ENCODE data around the gene LAMB3.
"Not testable (repeated sequence)": the region's sequence is repeated elsewhere in the genome, so short reads cannot be mapped to it uniquely, and the experiment has no call there.

Gene LAMB3

DNA sequence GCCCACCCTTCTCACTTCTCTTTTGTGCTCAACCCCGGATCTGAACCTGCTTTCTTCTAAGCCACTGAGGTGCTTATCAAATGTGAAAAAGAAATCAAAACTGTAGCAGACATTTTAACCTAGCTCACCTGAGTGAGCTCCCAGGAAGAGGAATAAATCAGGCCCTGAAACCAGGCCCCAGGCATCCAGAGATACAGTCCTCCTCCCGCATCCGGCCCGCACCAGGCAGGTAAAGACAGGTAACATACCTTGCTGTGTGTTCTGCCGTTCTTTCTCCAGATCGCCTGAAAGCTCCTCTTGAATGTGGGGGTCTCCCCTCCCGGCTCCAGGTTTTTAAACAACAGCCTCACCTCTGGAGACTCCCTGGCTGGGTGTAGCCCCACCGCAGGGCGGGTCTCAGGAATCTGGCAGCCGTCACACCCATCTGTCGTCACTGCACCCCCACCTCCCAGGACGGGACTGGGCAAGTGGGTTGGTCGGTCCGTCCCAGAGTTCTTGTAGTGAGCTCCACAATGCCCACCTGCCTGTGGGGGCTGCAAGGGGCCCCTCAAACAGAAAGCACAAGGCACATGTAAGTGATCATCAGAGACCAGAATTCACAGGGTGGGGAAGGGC lies at the start of gene LAMB3:
Gene LAMB3 (minus strand): TSS at position 305 of the 615 bp plus-strand sequence. CDS start 1,481 bp downstream, outside the sequence.
- DNase-seq, result no peak

- DNase-seq, result not testable (repeated sequence)
Measured at GRCh38 chr1:209700686-209701085, 48.5 kb upstream of the LAMB3 start.

GRCh38 chr1:209697126-209697525 lies 44.9 kb upstream of the LAMB3 start:
- DNase-seq, result no peak

GRCh38 chr1:209696673-209697072 lies 44.4 kb upstream of the LAMB3 start:
- DNase-seq, result no peak

- DNase-seq, result peak; percentile 60
Measured at GRCh38 chr1:209692745-209693504, 40.7 kb upstream of the LAMB3 start.

- DNase-seq, result no peak
Measured at GRCh38 chr1:209692296-209692695, 40.1 kb upstream of the LAMB3 start.

GRCh38 chr1:209691237-209691636 lies 39.0 kb upstream of the LAMB3 start:
- DNase-seq, result no peak

DNA sequence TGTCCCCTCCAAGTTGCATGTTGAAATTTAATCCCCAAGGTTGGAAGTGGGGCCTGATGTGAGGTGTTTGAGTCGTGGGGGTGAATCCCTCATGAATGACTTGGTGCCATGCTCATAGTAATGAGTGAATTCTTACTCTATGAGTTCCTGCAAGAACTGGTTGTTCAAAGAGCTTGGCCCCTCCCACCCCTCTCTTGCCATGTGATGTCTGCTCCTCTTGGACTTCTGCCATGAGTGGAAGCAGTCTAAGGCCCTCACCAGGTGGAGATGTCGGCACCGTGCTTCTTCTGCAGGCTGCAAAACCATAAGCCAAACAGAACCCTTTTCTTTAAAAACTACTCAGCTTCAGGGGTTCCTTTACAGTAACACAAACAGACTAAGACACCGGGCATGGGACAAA lies 37.3 kb upstream of the LAMB3 start:
- no peak for DNase-seq

GRCh38 chr1:209688746-209689234 lies 36.6 kb upstream of the LAMB3 start:
- DNase-seq, result no peak

DNA sequence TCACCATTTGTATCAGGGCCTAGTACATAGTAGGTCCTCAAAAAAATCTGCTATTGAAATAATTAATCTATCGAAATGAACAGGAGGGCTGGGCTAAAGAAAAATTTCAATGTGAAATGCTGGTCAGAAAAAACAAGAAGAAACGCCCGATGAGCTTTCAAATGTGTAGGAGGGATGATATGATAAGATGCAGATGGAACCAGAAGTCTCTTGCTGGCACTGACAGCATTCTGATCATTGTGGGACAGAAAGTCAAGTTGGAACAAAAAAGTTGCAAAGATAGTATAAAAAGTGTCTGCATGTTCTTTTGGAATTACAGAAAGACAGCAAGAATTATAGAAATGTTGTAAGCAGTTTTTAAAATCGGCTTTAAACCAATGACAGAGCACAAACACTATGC lies 34.1 kb upstream of the LAMB3 start:
- no peak for DNase-seq

- no peak for DNase-seq
Measured at GRCh38 chr1:209685821-209686220, 33.6 kb upstream of the LAMB3 start.

DNA sequence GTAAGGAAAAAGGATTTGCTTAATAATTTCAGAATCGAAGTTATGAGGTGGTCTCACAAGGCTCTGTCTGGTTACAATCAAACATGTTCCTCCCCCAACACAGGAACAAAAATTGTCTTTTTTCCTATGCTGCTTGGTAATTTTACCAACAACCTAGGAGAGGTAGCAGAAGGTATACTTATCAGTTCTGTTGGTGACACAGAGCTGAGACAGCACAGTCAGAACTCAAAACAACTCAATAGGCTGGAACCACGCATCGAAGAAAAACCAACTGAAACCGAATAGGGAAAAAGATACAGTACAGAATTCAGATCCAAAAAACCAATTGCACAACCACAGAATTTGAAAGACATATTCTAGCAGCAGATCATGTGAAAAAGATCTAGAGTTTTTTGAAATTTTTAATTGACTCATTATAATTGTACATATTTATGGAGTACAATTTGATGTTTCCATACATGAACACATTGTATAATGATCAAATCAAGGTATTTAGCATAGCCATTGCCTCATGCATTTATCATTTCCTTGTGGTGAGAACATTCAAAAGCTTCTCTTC lies 26.8 kb upstream of the LAMB3 start:
- DNase-seq, result no peak

DNA sequence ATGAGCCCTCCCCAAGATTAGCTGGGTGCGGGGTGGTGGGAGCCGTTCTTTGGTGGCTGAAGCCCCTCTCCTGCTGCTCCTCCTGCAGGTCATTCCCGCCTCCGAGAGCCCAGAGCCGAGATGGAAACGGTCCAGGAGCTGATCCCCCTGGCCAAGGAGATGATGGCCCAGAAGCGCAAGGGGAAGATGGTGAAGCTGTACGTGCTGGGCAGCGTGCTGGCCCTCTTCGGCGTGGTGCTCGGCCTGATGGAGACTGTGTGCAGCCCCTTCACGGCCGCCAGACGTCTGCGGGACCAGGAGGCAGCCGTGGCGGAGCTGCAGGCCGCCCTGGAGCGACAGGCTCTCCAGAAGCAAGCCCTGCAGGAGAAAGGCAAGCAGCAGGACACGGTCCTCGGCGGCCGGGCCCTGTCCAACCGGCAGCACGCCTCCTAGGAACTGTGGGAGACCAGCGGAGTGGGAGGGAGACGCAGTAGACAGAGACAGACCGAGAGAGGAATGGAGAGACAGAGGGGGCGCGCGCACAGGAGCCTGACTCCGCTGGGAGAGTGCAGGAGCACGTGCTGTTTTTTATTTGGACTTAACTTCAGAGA lies 23.4 kb upstream of the LAMB3 start:
- no peak for DNase-seq

GRCh38 chr1:209674957-209675564 lies 22.8 kb upstream of the LAMB3 start, which contains the start of gene G0S2:
Gene G0S2 (plus strand): TSS chr1:209675412. CDS start chr1:209675685, 273 bp downstream.
- DNase-seq, result peak; percentile 74

DNA sequence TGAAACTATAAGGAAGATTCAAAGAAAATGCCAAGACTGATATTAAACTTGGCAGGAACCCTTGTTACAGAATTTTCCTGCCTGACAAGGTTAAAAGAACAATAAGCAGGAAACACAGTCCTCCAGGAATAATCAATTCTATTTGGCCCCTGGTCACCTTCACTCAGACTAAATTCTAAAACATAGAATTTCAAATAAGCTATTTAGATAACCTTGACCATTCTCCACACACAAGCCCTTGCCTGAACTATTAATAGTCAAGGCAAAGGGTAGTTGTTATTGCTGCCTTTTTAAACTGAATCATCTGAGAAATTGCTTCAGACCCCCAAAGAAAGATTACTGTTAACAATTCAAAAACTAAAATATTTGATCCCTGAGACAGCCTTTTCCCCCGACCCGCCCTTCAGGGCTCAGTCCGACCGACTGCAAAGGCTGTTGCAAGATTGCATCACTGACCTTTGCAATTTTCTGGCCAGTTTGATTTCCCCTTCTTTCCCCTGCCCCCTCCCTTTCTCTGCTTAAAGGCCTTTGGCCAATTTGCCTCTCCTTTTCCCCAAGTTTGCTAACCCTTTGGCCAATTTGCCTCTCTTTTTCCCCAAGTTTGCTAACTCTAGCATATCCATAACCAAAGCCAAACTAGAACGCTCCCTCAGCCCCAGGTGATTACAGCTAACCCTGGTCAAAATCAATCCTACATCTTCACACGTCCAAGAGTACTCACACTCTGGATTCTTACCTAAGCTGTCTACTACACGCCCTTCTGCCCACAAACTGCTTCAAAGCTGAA lies 21.6 kb upstream of the LAMB3 start:
- DNase-seq, result peak; percentile 41

DNA sequence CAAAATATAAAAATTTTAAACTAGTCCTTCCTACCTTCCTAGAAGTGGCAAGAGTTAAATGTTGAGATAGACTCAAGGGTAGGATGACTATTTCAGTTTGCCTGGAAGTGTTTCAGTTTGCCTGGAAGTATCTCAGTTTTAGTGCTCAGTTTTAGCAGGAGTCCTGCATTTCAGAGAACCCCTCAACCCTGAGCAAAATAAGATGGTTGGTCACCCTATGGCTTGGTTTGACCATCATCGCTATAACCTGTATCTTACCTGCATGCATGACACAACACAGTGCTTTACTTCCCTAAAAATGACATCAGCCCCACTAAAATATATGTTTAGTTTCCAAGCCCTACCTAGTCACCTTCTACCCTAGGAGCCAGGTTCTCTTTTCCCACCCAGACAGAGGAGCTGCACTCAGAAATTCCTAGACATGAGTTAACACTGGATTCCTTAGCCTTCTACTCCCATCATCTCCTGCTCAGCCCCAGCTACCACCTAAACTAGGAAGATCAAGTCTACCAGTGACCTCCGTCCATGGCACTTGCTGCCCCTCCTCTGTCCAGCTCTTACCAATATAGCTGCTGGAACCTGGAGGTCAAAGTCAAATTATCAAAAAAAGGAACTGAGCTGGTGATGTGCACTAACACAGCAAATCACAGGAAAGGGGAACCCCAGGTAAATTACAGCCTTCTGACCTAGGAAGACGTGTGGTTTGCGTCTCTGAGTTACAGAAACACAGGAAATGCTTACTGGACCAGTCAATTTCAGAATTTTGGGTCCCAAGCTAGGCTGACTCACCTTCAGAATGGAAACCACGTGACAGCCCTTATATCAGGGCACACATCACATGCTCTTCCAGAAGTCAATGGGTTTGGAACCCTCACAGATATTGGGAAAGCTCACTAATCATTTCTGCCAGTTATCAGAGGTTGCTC lies 20.7 kb upstream of the LAMB3 start:
- DNase-seq, result peak; percentile 77

DNA sequence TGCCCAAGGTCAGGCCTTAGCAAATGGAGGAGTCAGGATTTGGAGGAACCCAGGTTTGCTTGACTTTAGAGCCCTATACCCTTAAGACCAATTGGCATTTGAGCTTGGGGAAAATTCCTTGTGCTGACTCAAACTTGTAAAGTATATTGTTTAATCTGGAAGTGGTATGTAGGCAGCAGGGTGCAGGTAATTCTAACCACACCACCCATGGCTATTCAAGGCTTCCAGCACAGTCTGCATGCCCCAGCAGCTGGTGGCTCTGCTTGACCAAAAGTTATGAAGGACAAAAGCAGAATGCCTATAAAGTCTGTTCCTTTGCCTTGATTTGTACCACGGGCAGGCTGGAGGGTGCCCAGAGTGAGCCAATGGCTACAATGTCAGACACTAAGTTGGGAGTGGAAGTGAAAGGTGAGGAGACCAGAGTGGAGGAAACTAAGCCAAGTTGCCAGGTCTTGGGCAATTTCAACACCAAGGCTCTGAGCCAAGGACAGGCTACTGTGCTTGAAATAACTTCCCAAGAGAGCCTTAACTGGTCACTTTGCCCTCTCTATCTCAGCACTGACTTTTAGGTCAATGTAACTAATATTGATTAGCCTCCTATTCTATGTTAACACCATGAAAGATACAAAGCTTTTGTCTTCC lies 18.3 kb upstream of the LAMB3 start:
- DNase-seq, result no peak

GRCh38 chr1:209667708-209668107 lies 15.5 kb upstream of the LAMB3 start:
- no peak for DNase-seq

DNA sequence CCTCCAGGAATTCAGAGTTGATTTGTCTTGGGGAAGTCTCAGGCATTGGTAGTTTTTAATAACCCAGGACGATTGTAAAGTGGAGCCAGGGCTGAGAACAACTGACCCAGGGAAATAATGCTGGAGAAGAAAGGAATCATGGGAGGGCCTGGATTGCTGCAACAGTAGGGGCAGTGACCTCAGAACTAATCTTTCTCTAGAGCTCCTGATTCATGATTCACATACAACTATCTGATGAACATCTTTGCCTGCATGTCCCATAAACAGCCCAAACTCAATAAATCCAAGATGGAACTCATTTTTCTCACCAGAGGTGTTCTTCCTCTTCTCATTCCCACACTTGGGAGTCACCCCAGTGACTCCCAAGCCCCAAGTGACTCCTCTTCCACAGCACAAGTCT lies 14.9 kb upstream of the LAMB3 start:
- DNase-seq, result no peak

GRCh38 chr1:209662879-209663327 lies 10.7 kb upstream of the LAMB3 start:
- DNase-seq, result no peak

GRCh38 chr1:209661071-209661470 lies 8.8 kb upstream of the LAMB3 start:
- DNase-seq, result no peak
